NCI-H2029 (cell line): ENCODE measurements around the gene KAZN.

ENCODE experiments used
- DNase-seq: peaks from one replicate; lab custom pipeline; 2025; lab: John Stamatoyannopoulos, UW

Gene KAZN

GRCh38 chr1:15090373-15090772 lies 491.9 kb downstream of the KAZN start:
- DNase-seq = peak; percentile 83

GRCh38 chr1:15094056-15094455 lies 495.6 kb downstream of the KAZN start:
- DNase-seq = no peak

DNA sequence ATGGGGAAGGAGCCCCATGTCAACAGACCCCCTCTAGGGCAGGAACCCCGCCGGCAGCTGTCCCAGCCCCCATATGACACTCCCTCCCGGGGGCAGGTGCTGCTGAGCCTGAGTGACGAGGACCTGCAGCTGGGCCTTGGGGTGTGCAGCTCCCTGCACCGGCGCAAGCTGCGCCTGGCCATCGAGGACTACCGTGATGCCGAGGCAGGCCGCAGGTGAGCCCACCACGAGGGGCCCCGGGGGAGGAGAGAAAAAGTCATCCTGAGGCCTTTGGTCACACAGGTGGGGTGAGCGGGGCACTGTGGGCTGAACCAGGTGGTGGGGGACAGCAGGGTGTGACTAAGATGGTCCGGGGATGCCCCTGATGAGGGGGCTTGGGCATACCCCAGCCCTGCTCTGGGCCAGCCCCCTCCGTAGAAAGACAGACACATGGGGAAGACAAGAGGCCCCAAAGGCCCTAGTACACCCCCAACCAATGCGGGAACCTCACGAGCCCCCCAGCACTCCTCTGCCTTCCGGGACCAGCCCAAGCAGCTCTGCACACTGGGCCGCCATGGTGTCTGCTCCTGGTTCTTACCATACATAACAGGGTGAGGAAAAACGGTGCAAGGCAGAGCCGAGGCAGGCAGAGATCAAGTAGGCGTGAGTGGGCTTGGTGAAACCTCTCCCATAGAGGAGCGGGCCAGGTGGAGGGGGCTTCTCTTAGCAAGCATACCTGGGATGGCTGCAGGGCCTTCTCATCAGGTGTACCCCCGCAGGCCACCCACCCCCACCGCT lies 496.4 kb downstream of the KAZN start:
- no peak for DNase-seq

- no peak for DNase-seq
Observed at GRCh38 chr1:15095496-15095875, 497.0 kb downstream of the KAZN start.

- no peak for DNase-seq
Observed at GRCh38 chr1:15096293-15096692, 497.8 kb downstream of the KAZN start.

DNA sequence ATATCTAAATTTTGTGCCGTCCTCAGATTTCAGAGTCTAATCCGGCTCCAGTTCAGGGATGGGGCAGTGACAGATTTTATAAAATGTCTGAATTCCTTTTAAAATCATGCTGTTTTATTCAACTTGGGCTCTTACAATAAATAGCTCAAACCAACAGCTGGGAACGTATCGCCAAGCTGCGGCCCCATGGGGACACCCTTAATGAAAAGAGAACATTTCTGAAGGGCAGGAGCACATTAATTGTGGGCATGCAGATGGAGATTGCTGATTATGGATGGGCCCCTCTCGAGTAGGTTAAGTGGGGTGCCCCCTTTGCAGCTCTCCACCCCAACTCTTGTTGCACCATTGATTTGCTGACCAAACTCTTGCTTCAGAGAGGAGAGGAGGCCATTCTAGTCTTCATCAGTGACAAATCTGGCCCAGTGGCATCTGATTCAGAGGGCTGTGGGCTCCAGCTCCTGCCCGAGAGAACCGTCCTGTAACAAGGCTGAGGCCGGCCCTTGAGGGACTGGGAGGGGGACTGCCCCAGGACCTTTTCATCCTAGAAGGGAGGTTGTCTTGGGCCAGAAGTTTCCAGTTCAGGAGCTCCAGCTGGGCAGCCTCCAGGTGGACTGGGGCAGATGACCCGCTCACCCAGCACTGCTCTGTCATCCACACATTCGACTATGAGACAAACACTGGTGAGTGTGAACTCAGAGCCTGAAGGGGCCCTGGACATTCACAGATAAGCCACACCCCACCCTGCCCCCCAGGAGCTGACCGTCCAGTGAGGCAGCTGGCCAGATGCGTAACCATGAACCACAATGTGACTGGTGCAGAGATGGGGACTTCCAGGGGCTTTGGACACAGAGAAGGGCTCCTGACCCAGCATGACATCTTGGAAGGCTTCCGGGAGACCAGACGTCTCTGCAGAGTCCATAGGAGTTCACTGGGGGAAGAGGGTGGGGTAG lies 500.0 kb downstream of the KAZN start:
- no peak for DNase-seq

DNA sequence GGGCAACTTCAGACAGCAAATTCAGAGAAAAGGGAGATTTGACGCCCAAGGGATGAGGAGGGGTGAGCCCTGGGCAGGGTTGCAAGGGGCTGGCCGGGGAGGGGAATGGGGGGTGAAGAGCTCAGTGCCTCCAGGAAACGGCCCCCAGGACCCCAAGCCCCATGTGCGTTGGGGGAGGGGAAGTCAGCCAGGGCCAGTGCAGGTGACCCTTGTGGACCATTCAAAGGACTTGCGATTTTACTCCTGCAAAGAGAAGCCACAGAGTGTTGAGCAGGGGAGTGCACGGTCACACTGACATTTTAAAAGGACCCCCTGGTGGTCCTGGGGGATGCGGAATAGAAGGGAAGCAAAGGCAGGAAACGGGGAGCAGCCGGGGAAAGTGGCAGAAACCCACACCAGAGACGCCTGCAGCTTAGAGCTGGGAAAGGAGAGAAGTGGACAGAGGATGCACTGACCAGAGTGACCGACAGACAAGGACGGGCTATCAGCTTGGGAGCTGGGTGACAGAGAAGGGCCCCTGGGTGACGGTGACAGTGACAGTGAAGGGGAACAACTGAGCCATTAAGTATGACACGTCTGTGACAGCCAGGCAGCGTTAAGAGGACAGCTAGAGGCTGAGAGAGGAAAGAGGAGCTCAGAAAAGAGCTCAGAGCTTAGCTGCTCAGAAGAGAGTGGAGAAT lies 501.1 kb downstream of the KAZN start:
- DNase-seq = no peak

DNA sequence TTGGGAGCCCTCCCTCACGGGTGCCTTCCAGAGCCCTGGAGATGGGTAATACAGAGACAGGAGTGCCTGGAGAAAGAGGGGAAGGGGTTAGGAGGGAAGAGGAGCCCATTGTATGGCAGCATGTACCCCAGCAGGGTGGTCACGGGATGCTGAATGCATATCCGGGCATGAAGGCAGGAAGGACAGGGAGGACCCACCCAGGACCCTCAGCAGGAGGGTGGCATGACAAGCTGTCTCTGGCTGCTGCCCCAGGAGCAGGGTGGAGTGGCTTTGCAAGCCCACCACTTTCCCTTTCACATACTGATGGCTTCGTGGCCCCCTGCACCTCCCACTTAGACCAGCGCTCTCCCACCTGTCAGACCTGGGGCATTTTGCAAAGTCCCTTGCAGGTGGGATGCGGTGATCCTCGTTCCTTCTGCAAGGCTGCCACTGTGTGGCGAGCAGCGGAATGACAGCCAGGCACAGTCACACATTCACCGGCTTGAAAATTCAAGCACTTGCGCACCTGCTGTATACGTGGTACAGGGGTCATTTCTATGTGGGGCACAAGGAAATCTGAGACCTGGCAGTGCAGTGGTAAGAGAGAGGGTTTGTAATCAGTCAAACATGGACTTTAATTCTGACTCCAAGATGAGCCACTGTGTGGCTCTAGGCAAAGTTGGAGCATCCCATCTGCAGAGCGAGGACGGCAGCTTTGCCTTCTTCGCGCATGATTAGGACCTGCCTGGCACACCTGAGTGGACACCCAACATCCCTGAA lies 501.8 kb downstream of the KAZN start:
- peak; percentile 21 for DNase-seq

DNA sequence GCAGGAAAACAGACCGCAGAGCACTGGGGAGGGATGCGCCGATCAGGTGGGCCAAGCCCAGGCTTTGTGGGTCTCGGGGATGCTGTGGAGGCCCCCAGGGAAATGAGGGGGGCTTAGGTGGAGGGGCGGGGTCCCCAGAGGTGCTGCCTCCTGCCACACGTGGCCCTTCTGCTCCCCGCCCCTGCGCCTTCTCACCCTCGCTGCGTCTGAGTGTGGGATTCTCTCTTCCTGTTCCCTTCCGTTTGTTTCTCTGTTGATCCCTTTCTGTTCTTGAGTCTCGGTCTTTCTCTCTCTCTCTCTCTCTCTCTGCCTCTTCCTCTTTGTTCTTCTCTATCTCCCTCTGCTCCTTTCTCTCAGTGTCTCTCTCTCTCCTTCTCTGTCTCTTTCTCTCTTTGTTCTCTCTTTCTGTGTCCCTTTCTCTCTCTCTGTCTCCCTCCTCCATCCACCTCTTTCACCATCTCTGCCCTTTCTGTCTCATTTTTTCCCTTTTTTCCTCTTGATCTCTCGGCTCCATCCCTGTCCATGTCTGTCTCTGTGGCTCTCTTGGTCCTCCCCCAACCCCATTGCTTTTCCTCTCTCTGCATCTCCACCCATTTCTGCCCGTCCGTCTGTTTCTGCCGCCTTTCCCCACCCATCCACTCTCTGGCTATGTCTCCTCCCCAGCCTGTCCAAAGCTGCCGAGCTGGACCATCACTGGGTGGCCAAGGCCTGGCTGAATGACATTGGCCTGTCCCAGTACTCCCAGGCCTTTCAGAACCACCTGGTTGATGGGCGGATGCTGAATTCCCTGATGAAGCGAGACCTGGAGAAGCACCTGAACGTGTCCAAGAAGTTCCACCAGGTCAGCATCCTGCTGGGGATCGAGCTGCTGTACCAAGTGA lies 502.6 kb downstream of the KAZN start:
- DNase-seq = no peak

DNA sequence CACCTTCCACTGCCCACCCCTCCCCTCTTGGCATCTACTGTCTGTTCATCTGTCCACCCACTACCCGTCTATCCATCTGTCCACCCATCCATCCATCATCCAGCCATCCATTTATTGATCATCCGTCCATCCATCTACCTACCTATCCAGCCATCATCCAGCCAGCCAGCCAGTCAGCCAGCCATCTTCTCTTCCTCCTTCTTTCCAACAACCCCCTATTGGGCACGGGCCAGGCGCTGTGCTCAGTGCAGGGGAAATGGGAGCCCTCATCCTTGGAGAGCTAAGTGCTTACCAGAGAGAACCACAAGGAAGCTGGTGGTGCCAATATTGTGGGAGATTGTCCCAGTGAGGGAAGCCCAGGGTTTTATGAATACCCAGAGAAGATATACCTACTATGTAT lies 503.3 kb downstream of the KAZN start:
- no peak for DNase-seq

- DNase-seq = no peak
Observed at GRCh38 chr1:15102646-15103045, 504.2 kb downstream of the KAZN start.

- DNase-seq = no peak
Observed at GRCh38 chr1:15103211-15103610, 504.7 kb downstream of the KAZN start.

DNA sequence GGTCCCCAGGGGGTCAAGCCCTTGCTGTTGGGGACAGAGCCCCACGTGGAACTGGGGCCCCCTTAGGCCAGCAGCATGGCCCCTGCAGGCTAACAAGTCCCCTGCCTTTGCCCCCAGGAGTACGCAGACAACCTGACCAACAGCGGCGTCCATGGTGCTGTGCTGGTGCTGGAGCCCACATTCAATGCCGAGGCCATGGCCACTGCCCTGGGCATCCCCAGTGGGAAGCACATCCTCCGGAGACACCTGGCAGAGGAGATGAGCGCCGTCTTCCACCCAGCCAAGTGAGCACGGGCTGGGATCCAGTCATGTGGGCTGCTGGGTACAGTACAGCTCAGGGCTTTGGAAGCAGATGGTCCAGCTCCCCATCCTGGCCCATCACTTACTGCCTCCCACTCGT lies 505.4 kb downstream of the KAZN start:
- no peak for DNase-seq

- DNase-seq = no peak
Observed at GRCh38 chr1:15104768-15105167, 506.3 kb downstream of the KAZN start.

GRCh38 chr1:15106608-15107007 lies 508.1 kb downstream of the KAZN start:
- DNase-seq = peak; percentile 16

DNA sequence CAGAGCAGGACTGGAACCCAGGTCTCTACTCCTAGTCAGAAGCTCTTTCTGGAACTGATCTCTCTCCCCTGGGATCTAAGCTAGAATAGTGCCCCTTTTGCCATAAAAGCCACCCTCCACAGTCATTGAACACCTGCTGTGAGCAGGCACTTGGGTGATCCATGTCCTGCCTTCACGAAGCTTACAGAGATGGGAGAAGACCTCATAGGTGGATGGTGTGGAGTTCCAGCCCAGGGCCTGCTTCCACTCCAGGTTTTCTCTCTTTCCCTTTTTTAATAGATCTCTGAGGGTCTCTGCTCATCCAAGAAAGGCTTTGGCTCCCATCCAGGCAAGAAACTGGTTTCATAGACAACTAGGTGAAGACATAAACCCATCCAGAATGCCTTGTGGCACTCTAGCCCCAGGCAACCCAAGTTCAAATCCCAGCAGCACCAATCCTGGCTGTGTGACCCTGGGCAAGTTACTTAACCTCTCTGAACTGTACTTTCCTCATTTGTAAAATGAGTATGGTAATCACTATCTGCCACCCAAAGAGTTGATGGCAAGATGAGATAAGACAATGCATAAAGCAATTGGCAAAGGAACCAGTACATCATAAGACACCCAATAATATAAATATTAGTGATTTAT lies 508.7 kb downstream of the KAZN start:
- DNase-seq = no peak

DNA sequence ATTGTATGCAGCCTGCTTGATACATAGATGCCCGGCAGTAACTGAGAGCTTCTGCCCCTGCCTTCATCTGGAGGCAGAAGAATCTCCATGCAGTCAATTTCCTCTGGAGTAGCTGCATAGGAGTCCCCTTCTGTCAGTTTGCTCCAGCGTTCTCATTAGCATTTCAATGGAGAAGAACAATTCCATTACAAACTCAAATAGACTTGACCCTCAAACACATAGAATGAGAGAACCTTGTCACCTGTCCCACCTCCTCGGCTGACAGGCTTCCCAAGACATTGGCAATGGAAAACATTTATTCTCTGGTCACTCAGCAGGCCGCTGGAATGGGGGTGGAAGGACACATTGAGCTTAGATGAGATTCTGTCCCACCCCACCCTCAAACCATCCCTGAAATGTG lies 509.4 kb downstream of the KAZN start:
- DNase-seq = no peak

- no peak for DNase-seq
Observed at GRCh38 chr1:15110128-15110866, 511.8 kb downstream of the KAZN start.

- no peak for DNase-seq
Observed at GRCh38 chr1:15110867-15111230, 512.4 kb downstream of the KAZN start.

GRCh38 chr1:15113146-15113545 lies 514.7 kb downstream of the KAZN start:
- no peak for DNase-seq
